LNCaP clone FGC (cell line): ENCODE data around the gene IFFO2.

ENCODE experiments used
- DNase-seq: peaks from one replicate; pipeline ENCODE4 v3.0.0-alpha.2; 2011; ENCODE audit warnings: low read depth
- H3K4me3 ChIP-seq: 2 replicates; pipeline ENCODE4 v1.5.1; 2011; ENCODE audit warnings: mild to moderate bottlenecking, low read depth, low read length, control low read depth
- CTCF ChIP-seq: IDR thresholded peaks from 2 replicates; pipeline ENCODE4 v1.5.1; 2012; ENCODE audit warnings: mild to moderate bottlenecking; ENCODE audit not compliant: control insufficient read depth, insufficient read depth; ENCODE audit errors: extremely low read depth

The IFFO2 gene

DNA sequence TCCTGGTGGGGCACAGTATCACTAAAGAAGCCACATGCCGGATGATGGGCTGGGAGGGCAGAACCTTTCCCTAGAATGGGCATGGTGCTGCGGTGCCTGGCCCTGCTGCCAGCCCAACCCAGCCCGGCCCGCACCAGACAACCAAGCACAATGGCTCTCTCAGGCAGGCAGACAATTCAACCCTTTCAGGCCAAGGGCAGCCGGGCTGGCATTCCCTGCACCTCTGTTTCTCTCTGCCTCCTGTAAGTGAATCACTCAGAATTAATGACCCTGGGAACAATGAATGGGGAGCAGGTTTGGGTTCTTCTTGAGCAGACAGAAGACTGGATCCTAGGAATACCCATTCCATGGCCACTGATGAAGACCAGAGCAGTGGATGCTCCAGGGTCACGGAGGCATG lies 41.0 kb upstream of the IFFO2 start:
- H3K4me3 ChIP-seq = no peak overlapping the region
- no peak for TF ChIP-seq CTCF
- DNase-seq = no peak

GRCh38 chr1:18996548-18997177 lies 40.2 kb upstream of the IFFO2 start:
- no peak for DNase-seq
- no peak for TF ChIP-seq CTCF

GRCh38 chr1:18994381-18994780 lies 37.9 kb upstream of the IFFO2 start:
- DNase-seq = no peak
- no peak overlapping the region for H3K4me3 ChIP-seq
- no peak for TF ChIP-seq CTCF

More at GRCh38 chr1:18996548-18997177, 40.2 kb upstream of the IFFO2 start:
- H3K4me3 ChIP-seq = no peak overlapping the region

- H3K4me3 ChIP-seq = no peak overlapping the region
- no peak for DNase-seq
- TF ChIP-seq CTCF = no peak
These were observed 36.2 kb upstream of the IFFO2 start for GRCh38 chr1:18992646-18993045.

- DNase-seq = no peak
- no peak for TF ChIP-seq CTCF
- H3K4me3 ChIP-seq = no peak overlapping the region
These were observed 35.1 kb upstream of the IFFO2 start for GRCh38 chr1:18991585-18991984.

- no peak overlapping the region for H3K4me3 ChIP-seq
- no peak for TF ChIP-seq CTCF
- DNase-seq = no peak
These were observed 33.4 kb upstream of the IFFO2 start for GRCh38 chr1:18989896-18990295.

GRCh38 chr1:18989176-18989799 lies 32.8 kb upstream of the IFFO2 start:
- no peak for TF ChIP-seq CTCF
- DNase-seq = no peak
- H3K4me3 ChIP-seq = no peak overlapping the region
